Uterus (tissue), 4 donors: ENCODE data around the gene HIBCH. TPM values are rescaled to one million over a fixed set of nuclear protein-coding genes. Genes with fewer than 3 reads are reported as not detected.
A peak's percentile ranks its signal among the peaks of the same experiment; 100 is the strongest.

Experiments used
- DNase-seq, 2 donors: peaks; one replicate each; pipeline ENCODE4 v3.0.0-alpha.2; 2019 to 2020
- H3K27ac ChIP-seq, 2 donors: fragments of 200-600 bp; sonication (generic); 1 replicate in 1 of 2; 2 replicates in 1 of 2; pipeline ENCODE4 v1.5.1; 2016 to 2018
- H3K27me3 ChIP-seq, 2 donors: fragments of 200-600 bp; sonication (generic); one replicate each; pipeline ENCODE4 v1.5.1; 2018 to 2019; ENCODE audit warnings: control low read depth in 1 of 2
- H3K36me3 ChIP-seq, 2 donors: fragments of 200-600 bp; sonication (generic); one replicate each; pipeline ENCODE4 v1.5.1; 2019; ENCODE audit warnings: control low read depth in 1 of 2
- H3K4me1 ChIP-seq, 2 donors: fragments of 200-600 bp; sonication (generic); one replicate each; pipeline ENCODE4 v1.5.1; 2018 to 2019; ENCODE audit warnings: control low read depth in 1 of 2
- H3K4me3 ChIP-seq, 2 donors: fragments of 200-600 bp; sonication (generic); 1 replicate in 1 of 2; 2 replicates in 1 of 2; pipeline ENCODE4 v1.5.1; 2018 to 2019; ENCODE audit warnings: mild to moderate bottlenecking in 1 of 2
- H3K9me3 ChIP-seq, 2 donors: fragments of 200-600 bp; sonication (generic); one replicate each; pipeline ENCODE4 v1.5.1; 2019; ENCODE audit warnings: control low read depth in 1 of 2
- CTCF ChIP-seq, 4 experiments: fragments of 200-600 bp in 2 of 4; fragments of 450-650 bp in 2 of 4; sonication (generic) in 2 of 4; IDR thresholded peaks; one replicate each; pipeline ENCODE4 v1.5.1; 2016 to 2019; ENCODE audit warnings: antibody characterized with exemption in 4 of 4, mild to moderate bottlenecking in 2 of 4, moderate library complexity in 1 of 4
- POLR2A ChIP-seq, 2 donors: fragments of 450-650 bp; IDR thresholded peaks; one replicate each; pipeline ENCODE4 v1.6.1; 2016; ENCODE audit warnings: antibody characterized with exemption in 2 of 2, mild to moderate bottlenecking in 1 of 2, moderate library complexity in 1 of 2
- intact Hi-C: fragments of 100-400 bp; cut with DNase I; formaldehyde crosslinking; loops from one replicate; pipeline ENCODE4 v1.15.1; 2023; ENCODE audit warnings: low total_unique reads
- total RNA-seq, 4 donors: library from RNA; depleted of rRNA in 3 of 4; stranded (reverse); fragments of >200 nt in 3 of 4; gene quantifications; one replicate each; pipeline versions ENCODE4 v1.1.0 to v1.2.4, GENCODE V29; 2014 to 2023
- donor health status: DM: yes; HTN: yes; CAD: no.

Gene HIBCH
- total RNA-seq, 4 donors from 2014 or later, result 9.1 to 53.9 (median 26.9) TPM

GRCh38 chr2:190343536-190344275 lies 24.1 kb upstream of the HIBCH start, which contains the start of gene INPP1:
Gene INPP1, plus strand, starts transcription at chr2:190343589. Its CDS starts 16,514 bp downstream, at chr2:190360103.
- Histone ChIP-seq H3K27me3 (no peaks in the 10 kb centered on the region), H3K36me3 (no peaks in the 10 kb centered on the region), H3K4me3 (peak within 1 kb of the TSS; percentile 68 to 86), H3K4me1 (no peaks in the 10 kb centered on the region), H3K27ac (peak within 1 kb of the TSS; percentile 95 to 96), H3K9me3 (no peaks in the 10 kb centered on the region)
- intact Hi-C loops, result no loop called here
- TF ChIP-seq CTCF (IDR thresholded peaks at IDR 0.05), result no peak
- peak; percentile 59 to 78 for TF ChIP-seq POLR2A (IDR thresholded peaks at IDR 0.05)
- DNase-seq, result peak; percentile 74 to 77

GRCh38 chr2:190343089-190343535 lies 23.5 kb upstream of the HIBCH start:
- peak overlapping the region; percentile 68 to 86 for H3K4me3 ChIP-seq
- intact Hi-C loops, result no loop called here
- no peaks in the 10 kb centered on the region for H3K4me1 ChIP-seq
- H3K27me3 ChIP-seq, result no peaks in the 10 kb centered on the region
- no peak for DNase-seq
- no peaks in the 10 kb centered on the region for H3K36me3 ChIP-seq
- H3K9me3 ChIP-seq, result no peaks in the 10 kb centered on the region
- TF ChIP-seq POLR2A (IDR thresholded peaks at IDR 0.05) (no peak), CTCF (IDR thresholded peaks at IDR 0.05) (no peak)
- H3K27ac ChIP-seq, result peak overlapping the region; percentile 95 to 96

DNA sequence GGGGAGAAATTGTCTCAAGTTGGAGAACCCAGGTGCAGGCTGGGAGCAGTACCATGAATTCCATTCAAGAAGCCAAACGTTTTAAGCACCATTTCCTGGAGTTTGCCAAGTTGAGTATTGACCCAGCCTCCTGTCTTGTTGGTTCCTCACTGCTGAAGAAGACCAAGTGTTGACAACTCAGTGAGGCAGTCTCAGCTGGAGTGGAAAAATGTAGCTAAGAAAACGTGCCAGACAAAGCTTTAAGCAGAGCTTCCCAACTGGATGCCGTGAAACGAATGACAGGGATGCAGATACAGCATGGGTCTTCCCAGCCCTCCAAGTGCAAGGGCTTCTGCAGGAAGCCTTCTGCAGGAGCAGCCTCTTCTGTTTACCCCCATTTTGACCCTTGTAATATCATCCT lies 23.0 kb upstream of the HIBCH start:
- H3K4me3 ChIP-seq, result no peak overlapping the region
- H3K9me3 ChIP-seq, result no peaks in the 10 kb centered on the region
- intact Hi-C loops, result no loop called here

DNA sequence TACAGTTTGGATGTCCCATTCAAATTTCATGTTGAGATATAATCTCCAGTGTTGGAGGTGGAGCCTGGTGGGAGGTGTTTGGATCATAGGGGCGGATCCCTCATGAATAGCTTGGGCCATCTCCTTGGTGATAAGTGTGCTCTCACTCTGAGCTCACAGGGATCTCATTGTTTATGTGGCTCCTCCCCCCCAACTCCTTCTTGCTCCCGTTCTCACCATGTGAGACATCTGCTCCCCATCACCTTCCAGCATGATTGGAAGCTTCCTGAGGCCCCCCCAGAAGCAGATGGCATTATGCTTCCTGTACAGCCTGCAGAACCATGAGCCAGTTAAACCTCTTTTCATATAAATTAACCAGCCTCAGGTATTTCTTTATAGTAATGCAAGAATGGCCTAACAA lies 20.7 kb upstream of the HIBCH start:
- intact Hi-C loops, result no loop called here
- H3K27ac ChIP-seq, result no peak overlapping the region
- H3K27me3 ChIP-seq, result no peaks in the 10 kb centered on the region
- H3K9me3 ChIP-seq, result no peaks in the 10 kb centered on the region
- H3K4me1 ChIP-seq, result no peaks in the 10 kb centered on the region
- DNase-seq, result no peak
- TF ChIP-seq CTCF (IDR thresholded peaks at IDR 0.05) (no peak), POLR2A (IDR thresholded peaks at IDR 0.05) (no peak)
- no peaks in the 10 kb centered on the region for H3K36me3 ChIP-seq
- H3K4me3 ChIP-seq, result no peak overlapping the region

More for the DNA sequence above, 23.0 kb upstream of the HIBCH start:
- DNase-seq, result no peak
- no peaks in the 10 kb centered on the region for H3K27me3 ChIP-seq
- H3K4me1 ChIP-seq, result no peaks in the 10 kb centered on the region
- no peaks in the 10 kb centered on the region for H3K36me3 ChIP-seq
- H3K27ac ChIP-seq, result peak overlapping the region; percentile 95 to 96
- TF ChIP-seq POLR2A (IDR thresholded peaks at IDR 0.05), result no peak
- TF ChIP-seq CTCF (IDR thresholded peaks at IDR 0.05), result no peak

DNA sequence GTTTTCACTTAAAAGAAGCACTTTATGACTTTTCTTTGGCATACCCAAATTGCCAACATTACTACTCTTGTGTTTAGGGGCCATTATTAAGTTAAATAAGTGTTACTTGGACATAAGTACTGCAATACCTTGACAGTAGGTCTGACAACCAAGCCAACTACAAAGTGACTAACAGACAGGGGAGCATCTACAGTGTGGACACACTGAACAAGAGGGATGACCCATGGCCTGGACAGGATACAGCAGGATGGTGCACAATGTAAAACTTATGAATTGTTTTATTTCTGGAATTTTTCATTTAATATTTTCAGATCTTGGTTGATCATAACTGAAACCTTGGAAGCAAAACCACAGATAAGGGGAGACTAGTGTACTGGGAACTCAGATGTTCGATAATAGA lies 19.8 kb upstream of the HIBCH start:
- TF ChIP-seq CTCF (IDR thresholded peaks at IDR 0.05) (no peak), POLR2A (IDR thresholded peaks at IDR 0.05) (no peak)
- no peak overlapping the region for H3K4me3 ChIP-seq
- intact Hi-C loops, result no loop called here

More for the DNA sequence above, 19.8 kb upstream of the HIBCH start:
- H3K27me3 ChIP-seq, result no peaks in the 10 kb centered on the region
- H3K9me3 ChIP-seq, result no peaks in the 10 kb centered on the region
- H3K4me1 ChIP-seq, result no peaks in the 10 kb centered on the region
- no peak for DNase-seq
- no peaks in the 10 kb centered on the region for H3K36me3 ChIP-seq
- H3K27ac ChIP-seq, result no peak overlapping the region
